Inferior parietal cortex (tissue), 1 donor: ENCODE measurements around the gene KAT8.

Source experiments
- DNase-seq: peaks from one replicate; pipeline ENCODE4 v3.0.0-alpha.2; 2016; ENCODE audit errors: extremely low spot score

The KAT8 gene

DNA sequence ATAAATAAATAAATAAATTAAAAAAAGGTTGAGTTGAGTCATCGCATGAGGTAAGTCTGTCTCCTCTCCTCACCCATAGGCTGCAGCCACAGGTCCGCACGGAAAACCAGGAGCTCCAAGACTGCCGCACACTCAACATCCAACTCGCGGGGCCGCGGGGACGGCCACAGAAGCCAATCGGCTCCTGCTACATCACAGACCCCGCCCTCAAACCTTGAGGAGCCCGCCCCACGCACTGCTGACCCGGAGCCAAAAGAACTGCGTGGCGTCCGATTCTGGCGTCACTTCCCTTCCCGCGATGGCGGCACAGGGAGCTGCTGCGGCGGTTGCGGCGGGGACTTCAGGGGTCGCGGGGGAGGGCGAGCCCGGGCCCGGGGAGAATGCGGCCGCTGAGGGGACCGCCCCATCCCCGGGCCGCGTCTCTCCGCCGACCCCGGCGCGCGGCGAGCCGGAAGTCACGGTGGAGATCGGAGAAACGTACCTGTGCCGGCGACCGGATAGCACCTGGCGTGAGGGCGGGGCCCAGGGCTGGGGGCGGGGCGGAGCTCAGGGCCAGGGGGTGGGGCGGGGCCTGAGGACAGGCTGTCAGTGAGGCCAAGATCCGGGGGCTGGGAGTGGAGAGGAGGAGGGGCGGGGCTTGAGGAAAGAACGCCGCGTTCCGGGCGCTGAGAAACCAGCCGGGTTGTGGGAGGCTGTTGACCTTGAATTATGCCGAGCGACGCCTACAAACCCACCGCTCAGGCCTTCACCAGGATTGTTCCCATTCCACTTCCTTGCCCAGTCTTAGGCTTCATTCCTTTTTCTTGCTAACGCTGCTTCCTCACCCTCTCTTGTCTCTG is at the start of gene KAT8:
Gene KAT8 (plus strand): TSS at position 281 of the 839 bp plus-strand sequence. CDS start 18 bp downstream, at position 299.
- DNase-seq: peak; percentile 98

DNA sequence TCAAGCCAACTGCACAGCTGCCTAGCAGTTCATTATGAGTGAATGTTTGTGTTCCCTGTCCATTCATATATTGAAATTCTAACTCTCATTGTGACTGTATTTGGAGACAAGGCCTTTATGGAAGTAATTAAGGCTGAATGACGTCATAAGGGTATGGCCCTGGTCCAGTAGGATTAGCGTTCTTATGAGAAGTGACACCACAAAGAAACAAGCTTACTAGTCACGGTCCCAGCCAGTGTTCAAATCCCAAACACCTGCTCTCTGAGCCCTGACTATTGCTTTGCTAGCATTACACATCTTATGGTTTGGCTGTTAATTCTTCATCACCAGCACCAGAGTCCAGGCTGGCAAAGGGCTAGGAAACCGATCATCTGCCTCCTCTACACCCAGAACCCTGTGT is 45.6 kb upstream of the KAT8 start:
- no peak for DNase-seq

DNA sequence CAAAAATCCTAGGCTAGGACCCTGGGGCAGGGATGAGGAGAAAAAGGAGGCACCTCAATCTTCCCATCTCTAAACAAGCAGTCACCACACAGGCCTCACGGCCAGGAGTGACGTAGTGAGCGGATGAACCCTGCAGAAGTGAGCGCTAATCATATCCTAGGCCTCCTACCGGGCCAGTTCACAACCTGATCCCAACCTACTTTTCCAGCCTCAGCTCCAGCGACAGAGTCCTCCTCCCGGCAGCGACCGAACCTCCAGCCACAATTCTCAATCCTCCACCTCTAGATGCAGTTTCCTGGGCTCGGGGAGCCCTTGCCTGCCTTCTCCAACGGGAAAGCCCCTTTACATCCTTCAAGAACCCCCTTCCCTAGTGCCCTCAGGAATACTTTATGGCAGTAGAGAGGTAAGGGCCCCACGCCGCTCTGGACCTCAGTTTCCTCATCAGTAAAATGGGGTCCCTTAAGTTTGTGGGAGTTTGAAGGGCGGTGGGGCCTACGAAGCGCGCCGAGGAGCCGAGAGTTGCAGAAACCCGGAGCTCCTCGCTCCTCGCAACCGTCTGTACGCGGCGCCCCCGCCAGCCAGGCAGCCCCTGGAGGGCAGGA is 44.8 kb upstream of the KAT8 start:
- DNase-seq: peak; percentile 29

DNA sequence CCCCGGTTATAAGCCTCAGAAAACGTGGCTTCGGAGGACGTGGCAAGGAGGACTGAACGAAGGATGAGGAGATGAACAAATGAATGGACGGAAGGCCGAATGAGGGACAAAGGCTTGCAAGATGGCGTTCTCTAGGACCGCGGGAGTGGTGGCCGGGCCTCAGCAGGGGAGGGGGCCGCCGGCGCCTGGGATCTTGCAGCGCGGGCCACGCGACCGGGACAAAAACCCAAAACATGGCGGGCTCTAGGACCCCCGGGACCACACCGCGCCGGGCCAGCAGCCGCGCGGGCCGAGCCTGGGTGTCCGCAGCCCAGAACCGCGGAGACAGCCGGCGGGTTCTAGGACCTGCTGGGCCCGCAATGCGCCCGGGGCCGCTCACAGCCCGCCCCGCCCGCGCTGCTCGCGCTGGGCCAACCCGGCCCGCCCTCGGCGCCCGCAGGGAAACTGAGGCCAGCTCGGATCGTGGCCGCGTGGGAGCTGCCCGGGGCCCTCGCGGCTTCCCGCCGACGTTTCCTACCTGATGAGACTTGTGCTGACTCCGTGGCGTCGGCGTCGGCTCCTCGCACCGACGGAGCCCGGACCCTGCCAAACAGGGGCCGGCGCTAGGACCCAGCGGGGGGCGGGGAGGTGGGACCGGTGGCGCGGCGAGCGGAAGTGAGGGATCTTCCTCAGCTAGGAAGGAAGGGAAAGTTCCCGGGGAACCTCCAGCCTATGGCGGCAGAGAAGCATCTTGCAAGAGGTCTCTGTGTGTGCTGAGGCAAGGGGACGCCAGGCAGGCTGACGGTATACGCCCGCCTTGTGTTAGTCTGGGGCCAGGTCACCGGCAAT is 44.1 kb upstream of the KAT8 start:
- DNase-seq: peak; percentile 87

DNA sequence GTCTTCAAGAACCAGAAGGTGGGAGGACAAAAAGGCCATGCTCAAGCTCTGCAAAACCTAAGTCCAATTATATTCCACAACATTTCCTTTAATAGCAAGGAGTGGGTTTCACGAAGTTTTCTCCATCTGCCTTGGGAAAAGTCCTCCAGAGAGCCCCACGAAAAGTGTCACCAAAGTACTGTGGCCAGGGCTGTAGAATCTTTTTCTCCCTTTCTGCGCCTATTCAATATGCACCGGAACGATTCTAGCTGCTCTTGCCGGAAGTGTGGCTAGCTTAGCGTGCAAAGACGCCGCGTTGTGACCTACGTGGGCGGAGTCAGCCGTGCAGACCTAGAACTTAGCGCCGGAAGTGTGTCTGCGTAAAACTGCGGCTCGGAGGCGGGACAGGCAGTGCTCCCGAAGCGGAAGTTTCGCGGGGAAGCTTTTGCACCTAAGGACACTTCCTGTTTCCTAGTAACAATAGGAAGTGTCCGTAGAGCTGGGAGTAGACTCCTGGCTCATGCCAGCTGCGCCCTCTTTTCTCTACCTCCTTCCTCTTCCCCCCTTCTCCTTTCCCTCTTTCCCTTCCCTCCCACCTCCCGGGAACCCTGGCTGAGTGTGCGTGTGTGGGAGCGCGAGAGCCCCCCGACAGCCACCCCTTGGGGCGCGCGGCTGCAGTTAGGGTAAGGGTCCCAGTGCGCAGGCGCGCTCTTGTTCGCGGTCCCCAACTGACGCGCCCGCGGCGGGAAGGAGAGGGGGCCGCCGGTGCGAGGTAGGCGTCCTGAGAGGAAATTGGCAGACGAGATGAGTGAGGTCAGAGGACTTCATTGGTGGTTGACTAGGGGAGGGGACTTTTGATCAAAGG is 43.3 kb upstream of the KAT8 start, which contains the start of the genes ZNF646 and ZNF668:
Gene ZNF646 (plus strand): TSS at position 453 of the 844 bp plus-strand sequence. CDS start 1,903 bp downstream, outside the sequence.
Gene ZNF668 (minus strand): TSS at position 271 of the 844 bp plus-strand sequence. CDS start 9,781 bp downstream, outside the sequence.
- peak; percentile 99 for DNase-seq

DNA sequence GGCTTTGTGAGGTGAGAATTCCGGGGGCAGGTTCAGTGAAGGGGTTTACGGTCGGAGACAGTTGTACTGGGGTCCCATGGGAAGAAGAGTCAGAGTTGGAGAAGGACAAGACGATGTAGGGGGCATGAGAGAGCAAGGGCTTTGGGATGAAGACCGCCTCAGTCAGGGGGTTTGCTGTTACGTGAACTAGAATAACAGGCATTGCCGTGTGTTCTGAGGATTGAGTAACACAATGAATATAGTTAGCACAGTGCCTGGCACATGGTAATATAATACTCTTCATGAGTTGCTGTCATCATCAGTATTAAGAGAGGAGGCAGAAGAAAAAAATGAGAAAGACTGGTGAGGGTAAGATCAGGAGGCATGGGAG is 42.7 kb upstream of the KAT8 start:
- DNase-seq: no peak

DNA sequence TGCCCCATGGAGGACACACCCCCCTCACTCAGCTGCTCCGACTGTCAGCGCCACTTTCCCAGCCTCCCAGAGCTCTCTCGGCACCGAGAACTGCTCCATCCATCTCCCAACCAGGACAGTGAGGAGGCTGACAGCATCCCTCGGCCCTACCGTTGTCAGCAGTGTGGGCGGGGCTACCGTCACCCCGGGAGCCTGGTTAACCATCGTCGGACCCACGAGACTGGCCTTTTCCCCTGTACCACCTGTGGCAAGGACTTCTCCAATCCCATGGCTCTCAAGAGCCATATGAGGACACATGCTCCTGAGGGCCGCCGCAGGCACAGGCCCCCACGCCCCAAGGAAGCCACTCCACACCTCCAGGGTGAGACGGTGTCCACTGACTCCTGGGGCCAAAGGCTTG is 41.1 kb upstream of the KAT8 start:
- no peak for DNase-seq

DNA sequence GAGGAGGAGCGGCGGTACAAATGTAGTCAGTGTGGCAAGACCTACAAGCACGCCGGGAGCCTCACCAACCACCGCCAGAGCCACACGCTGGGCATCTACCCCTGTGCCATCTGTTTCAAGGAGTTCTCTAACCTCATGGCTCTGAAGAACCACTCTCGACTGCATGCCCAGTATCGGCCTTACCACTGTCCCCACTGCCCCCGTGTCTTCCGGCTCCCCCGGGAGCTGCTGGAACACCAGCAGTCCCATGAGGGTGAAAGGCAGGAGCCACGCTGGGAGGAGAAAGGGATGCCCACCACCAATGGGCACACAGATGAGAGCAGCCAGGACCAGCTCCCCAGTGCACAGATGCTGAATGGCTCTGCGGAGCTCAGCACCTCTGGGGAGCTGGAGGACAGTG is 40.4 kb upstream of the KAT8 start:
- no peak for DNase-seq

DNA sequence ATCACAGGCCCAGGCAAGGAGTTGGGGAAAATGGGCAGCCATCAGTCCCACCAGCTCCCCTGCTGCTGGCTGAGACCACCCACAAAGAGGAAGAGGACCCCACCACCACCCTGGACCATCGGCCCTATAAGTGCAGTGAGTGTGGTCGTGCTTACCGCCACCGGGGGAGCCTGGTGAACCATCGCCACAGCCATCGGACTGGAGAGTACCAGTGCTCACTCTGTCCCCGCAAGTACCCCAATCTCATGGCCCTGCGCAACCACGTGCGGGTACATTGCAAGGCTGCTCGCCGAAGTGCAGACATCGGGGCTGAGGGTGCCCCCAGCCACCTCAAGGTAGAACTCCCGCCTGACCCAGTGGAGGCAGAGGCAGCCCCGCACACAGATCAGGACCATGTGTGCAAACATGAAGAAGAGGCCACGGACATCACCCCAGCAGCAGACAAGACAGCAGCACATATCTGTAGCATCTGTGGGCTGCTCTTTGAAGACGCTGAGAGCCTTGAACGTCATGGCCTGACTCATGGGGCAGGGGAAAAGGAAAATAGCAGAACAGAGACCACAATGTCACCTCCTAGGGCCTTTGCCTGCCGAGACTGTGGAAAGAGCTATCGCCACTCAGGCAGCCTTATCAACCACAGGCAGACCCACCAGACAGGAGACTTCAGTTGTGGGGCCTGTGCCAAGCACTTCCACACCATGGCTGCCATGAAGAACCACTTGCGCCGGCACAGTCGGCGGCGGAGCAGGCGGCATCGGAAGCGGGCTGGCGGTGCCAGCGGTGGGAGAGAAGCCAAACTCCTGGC is 39.7 kb upstream of the KAT8 start:
- DNase-seq: no peak

DNA sequence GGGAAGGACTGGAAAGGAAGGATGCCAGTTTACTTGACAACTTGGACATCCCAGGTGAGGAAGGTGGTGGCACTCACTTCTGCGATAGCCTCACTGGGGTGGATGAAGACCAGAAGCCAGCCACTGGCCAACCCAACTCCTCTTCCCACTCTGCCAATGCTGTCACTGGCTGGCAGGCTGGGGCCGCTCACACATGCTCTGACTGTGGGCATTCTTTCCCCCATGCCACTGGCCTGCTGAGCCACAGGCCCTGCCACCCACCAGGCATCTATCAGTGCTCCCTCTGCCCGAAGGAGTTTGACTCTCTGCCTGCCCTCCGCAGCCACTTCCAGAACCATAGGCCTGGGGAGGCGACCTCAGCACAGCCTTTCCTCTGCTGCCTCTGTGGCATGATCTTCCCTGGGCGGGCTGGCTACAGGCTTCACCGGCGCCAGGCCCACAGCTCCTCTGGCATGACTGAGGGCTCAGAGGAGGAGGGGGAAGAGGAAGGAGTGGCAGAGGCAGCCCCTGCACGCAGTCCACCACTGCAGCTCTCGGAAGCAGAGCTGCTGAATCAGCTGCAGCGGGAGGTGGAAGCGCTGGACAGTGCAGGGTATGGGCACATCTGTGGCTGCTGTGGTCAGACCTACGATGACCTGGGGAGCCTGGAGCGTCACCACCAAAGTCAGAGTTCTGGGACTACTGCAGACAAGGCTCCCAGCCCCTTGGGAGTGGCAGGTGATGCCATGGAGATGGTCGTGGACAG is 38.7 kb upstream of the KAT8 start:
- DNase-seq: no peak

DNA sequence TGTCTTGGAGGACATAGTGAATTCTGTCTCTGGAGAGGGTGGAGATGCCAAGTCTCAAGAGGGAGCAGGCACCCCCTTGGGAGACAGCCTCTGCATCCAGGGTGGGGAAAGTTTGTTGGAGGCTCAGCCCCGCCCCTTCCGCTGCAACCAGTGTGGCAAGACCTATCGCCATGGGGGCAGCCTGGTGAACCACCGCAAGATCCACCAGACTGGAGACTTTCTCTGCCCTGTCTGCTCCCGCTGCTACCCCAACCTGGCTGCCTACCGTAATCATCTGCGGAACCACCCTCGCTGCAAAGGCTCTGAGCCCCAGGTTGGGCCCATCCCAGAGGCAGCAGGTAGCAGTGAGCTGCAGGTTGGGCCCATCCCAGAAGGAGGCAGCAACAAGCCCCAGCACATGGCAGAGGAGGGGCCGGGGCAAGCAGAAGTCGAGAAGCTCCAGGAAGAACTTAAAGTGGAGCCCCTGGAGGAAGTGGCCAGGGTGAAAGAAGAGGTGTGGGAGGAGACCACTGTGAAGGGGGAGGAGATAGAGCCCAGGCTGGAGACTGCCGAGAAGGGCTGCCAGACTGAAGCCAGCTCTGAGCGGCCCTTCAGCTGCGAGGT is 38.0 kb upstream of the KAT8 start:
- DNase-seq: no peak

DNA sequence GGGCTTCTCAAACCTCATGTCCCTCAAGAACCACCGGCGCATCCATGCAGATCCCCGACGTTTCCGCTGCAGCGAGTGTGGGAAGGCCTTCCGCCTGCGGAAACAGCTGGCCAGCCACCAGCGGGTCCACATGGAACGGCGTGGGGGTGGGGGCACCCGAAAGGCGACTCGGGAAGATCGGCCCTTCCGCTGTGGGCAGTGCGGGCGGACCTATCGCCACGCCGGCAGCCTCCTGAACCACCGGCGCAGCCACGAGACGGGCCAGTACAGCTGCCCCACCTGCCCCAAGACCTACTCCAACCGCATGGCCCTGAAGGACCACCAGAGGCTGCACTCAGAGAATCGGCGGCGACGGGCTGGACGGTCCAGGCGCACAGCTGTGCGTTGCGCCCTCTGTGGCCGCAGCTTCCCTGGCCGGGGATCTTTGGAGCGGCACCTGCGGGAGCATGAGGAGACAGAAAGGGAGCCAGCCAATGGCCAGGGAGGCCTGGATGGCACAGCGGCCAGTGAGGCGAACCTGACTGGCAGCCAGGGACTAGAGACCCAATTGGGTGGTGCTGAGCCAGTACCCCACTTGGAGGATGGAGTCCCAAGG is 37.3 kb upstream of the KAT8 start:
- no peak for DNase-seq

DNA sequence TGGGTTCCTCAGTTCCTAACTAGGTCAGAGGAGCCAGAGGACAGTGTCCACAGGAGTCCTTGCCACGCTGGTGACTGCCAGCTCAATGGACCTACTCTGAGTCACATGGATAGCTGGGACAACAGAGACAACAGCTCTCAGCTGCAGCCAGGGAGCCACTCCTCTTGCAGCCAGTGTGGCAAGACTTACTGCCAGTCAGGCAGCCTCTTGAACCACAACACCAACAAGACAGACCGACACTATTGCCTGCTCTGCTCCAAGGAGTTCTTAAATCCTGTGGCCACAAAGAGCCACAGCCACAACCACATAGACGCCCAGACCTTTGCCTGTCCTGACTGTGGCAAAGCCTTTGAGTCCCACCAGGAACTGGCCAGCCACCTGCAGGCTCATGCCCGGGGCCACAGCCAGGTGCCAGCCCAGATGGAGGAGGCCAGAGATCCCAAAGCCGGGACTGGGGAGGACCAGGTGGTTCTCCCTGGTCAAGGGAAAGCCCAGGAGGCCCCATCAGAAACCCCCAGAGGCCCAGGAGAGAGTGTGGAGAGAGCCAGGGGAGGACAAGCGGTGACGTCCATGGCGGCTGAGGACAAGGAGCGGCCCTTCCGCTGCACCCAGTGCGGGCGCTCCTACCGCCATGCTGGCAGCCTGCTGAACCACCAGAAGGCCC is 36.6 kb upstream of the KAT8 start:
- no peak for DNase-seq

DNA sequence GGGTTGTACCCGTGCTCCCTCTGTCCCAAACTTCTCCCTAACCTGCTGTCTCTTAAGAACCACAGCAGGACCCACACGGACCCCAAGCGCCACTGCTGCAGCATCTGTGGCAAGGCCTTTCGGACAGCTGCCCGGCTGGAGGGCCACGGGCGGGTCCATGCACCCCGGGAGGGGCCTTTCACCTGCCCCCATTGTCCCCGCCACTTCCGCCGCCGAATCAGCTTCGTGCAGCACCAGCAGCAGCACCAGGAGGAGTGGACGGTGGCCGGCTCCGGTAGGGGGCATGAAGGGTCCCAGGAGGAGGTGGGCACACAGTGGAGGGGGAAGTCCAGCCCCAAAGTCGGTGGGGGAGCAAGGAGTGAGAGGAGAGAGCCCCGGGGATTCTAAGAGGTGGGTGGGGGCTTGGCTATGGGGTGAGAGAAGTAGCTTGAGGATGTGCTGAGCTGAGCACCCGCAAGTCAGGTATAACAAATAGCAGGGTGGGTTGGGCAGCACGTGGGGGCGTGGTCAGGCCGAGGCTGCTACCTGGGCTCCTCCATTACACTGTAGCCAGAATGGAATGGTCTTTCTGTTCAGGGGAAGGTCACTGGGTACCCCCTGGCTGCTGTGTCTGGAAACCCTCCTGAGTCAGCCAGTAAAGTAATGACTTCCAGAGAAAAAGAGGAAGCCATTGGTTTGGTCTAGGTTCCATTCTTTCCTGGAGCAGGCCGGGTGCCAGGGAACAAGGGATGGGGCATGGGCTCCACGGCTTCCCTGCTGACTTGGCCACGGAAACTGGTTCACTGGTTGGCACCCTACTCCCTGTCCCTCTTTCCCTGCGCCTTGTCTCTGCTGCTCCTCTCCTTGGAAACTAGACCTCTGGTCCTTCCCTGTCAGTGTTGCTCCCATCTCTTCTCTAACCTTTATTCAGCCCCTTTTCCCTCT is 35.8 kb upstream of the KAT8 start:
- DNase-seq: no peak

DNA sequence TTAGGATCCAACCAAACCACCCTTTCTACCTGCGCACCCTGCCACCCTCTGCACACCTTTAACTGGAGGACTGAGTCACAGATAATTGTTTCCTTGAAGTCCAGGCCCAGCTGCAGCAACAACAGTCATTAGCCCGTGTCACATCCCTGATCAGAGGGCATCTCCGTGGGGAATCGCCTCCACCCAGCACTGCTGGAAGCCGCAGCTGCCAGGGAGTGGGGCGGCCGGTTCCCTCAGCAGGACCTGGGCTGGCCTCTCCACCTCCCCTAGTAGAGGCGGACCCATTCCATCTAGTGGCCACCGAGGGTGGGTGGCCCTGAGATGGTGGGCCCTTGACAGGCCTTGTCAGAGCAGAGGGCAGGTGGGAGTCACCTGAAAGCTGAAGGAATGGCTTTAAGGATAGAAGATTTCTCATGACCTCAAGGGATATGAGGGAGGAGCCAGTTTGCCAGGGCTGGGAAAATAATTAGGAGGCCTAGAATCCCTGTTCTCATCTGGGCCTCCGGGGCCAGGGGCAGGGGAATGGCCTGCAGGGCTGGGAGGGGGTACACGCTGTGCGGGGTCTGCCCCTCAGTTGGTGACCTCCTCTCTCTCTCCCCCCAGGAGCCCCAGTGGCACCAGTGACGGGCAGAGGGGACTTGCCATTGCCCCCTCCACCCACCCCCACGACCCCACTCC is 35.0 kb upstream of the KAT8 start:
- no peak for DNase-seq

DNA sequence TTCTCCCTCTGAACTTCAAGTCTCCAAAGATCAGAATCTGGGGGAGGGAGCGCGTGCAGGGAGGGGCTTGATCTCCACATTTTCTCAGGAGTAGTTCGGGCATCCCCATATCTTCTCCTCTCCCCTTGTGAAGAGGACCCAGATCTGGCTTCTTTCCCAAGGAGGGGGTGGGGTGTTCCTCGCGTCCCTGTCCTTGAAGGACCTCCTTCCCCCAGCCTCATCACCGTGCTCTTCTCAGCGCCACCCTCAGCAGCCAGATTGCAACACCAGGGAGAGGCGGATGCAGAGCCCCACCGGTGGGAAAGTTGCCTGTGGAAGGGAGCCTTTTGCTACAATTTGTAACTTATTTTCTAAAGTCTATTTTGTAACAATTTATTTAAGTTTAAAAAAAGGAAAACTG is 34.4 kb upstream of the KAT8 start:
- no peak for DNase-seq

DNA sequence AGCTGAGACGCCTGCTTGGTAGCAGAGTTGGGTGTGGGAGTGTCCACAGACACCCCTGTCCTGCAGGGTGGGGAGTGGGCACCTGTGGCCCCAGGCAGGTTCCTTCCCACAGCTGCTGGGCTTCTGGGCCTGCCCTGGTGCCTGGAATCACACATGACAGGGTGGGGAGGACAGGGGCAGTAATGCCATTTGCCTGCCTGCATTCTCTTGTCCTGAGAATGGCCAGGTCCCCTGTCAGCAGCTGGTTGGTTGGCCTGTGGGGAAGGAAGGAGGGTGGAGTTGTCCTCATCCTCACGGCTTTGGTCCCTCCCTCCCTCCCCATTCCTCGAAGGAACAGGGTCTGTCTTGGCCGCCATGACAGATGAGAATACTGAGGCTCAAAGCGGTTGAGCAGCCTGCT is 33.9 kb upstream of the KAT8 start:
- no peak for DNase-seq
